GM19467 (cell line): ENCODE measurements around the gene FGF22.

Experiments
- ATAC-seq: cut with Tn5 transposase; IDR thresholded peaks from one replicate; pipeline ENCODE4 v1.9.1; 2021; ENCODE audit warnings: mild to moderate bottlenecking, moderate library complexity; ENCODE audit not compliant: unreplicated experiment

Gene FGF22

DNA sequence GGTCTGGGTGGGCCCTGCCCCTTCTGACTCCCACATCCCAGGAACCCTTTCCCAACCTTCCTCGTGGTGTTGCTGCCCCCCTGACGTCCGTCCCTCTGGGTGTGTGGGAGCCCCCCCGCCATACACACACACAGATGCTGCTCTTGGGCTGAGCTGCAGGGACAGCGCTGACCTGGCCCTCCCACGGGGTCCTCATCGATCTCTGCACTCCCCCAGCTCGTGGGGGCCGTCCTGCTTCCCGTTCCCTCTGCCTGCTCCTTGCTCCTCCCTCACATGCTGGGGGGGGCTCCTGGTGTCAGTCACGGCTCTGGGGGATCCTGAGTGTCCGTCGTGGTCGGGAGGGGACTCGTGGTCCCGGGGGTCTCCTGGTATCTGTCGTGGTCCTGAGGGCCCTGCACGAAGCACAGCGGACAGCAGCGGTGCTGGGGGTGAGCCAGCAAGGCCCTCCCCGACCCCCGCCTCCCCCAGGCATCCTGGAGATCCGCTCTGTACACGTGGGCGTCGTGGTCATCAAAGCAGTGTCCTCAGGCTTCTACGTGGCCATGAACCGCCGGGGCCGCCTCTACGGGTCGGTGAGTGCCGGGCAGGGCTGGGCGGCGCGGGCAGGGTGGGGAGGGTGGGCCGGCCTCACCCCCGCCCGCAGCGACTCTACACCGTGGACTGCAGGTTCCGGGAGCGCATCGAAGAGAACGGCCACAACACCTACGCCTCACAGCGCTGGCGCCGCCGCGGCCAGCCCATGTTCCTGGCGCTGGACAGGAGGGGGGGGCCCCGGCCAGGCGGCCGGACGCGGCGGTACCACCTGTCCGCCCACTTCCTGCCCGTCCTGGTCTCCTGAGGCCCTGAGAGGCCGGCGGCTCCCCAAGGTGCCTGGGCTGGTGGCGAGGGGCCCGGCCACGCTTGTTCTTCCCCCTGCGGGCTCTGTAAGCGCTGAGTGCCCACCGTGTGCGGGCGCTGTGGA lies 3.4 kb downstream of the FGF22 start:
- ATAC-seq = no peak

DNA sequence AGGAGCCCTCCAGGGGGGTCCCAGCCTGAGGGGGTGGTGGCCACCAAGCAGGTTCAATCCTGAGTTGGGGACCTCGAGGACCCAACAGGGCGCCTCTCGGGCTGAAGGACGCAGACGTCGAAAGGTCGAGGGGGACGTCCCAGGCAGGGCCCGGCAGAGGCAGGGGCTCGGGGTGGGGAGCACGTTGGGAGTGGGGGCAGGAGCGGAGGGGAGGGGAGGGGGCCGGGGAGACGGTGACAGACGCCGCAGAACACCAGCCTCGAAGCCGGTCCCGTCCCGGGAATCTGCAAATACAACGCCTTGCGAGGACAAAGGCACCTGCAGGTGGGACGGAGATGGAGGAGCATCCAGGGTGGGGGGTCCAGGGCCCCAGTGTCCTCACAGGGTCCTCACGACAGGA lies 4.1 kb downstream of the FGF22 start:
- no peak for ATAC-seq

DNA sequence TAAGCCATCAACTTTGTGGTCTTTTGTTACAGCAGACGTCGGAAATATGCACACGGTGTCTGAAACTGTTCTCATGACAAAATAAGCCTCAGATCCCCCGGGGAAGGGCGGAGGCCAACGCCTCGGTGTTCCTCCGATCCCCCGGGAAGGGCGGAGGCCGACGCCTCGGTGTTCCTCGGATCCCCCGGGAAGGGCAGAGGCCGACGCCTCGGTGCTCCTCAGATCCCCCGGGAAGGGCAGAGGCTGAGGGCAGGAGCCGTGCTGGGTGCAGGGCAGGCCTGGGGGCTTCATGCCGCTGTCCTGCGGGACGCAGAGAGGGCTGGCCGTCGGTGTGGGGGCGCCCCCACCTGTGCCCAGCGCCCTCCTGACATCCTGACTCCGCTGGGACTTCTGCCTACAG lies 4.7 kb downstream of the FGF22 start:
- ATAC-seq = no peak

DNA sequence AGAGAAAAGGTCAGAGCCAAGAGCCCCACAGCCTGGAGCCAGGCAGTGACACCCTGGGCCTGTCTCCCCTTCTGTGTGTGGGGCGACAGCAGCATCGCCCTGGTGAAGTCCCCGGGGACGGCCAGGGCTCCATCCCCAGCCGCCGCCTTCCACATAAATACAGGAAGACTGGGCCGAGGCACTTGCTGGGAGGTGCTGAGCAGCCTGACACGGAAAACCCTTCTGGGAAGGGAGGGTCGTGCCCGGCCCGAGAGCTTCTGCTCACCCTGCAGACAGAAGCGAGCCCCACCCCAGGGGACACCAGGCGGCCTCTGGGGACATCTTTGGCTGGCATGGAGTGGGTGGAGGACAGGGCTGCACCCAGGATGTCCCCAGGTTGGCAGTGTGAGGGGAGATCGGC lies 5.1 kb downstream of the FGF22 start:
- ATAC-seq = no peak

DNA sequence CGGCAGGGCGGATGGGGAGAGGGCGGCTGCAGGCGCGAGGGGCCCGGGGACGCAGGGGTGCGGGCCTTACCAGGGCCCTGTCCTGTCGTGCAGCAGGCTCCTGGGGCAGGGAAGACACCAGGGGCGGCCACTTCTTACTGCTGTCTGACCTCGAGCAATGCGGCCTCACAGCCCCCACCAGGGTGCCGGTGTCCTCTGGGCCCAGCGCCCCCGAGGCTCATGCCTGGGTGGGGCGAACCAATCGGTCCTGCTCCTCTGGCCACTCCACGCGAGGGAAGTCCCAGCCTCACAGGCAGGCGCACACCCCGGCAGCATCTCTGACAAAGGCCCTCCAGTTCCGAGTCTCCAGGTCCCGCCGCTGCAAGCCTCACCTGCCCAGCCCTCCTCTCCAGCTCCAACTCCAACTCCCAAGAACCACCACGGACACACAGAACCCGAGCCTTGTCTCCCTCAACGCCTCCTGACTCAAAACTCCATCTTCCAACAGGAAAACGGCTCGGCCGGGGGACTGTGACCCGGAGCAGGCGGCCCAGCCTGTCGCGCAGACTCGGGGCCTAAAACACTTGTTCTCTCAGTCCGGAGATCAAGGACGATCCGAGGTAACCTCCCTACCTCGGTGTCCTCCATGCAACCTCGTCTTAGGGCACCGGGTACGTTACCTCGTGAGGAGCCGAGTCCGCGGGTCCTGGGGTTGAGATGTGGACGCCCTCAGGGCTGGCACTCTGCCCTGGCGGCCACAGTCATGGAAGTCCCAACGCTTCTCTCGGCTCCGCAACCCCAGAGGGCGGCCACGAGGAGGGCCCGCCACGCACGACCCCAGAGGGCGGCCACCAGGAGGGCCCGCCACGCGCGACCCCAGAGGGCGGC lies 6.5 kb downstream of the FGF22 start:
- ATAC-seq = no peak

DNA sequence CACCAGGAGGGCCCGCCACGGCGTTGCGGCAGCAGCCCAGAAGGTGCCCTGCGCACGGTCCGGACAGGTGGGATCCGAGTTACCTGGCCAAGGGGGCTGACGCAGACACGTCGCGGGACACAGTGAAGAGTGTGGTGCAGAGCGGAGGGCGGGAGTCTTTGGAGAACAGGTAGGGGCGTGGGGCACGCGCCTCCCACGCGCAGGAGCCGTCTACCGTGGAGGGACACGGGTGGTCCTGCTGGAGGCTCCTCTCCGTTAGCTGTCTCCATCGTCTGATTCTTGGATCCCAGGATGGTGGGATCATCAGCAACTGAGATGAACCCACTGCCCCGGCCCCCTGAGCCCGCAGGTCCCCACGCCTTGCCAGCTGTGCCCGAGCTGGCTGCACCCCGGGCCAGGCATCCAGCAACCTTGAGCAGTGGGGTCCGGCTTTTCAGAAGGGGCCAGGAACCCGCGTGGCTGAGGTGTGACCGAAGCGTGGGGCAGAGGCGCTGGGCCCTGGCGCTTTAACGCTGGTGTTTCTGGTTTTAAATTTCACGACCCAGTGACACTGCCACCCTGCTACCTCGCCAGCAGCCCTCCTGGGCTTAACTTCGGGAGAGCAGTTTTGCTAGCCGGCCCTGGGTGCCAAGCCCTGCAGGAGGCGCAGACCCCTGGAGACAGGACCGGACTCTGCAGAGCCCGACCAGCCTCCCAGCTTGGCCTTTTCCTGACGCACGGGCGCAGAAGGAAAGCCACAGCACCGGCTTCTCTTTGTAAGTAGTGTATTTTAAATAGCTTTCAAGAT lies 7.3 kb downstream of the FGF22 start:
- ATAC-seq = no peak

DNA sequence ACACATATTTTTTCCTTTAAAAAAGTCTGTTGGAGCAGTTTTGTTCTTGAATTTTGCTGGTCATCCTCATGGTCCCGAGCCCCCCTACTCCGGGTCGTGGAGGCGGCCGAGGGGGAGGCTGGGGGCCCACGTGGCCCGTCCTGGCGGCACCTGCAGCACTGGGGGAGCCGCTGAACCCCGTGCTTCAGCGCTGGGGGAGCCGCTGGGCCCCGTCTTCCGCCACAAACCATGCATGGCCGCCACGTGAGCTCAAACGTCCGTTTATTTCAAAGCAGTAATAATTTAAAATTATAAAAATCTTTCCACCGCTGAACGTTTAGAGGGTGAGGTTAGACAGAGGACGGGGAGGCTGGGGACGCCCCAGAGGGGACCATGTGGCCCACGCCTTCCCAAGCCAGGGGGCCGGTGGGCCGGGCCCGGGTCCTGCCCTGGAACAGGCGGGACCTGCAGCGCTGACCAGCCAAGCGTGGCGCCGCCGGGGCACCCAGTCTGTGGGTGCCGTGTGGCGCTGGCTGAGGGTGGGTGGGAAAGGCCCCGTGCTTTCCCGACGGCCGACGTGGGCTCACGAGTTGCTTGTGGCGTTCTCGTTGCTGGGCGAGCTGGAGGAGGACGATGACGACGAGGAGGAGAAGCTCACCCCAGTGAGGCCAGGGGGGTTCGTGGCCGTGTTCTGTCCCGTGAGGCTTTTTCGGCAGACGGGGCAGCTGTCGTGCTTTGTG lies 8.0 kb downstream of the FGF22 start:
- ATAC-seq = no peak

DNA sequence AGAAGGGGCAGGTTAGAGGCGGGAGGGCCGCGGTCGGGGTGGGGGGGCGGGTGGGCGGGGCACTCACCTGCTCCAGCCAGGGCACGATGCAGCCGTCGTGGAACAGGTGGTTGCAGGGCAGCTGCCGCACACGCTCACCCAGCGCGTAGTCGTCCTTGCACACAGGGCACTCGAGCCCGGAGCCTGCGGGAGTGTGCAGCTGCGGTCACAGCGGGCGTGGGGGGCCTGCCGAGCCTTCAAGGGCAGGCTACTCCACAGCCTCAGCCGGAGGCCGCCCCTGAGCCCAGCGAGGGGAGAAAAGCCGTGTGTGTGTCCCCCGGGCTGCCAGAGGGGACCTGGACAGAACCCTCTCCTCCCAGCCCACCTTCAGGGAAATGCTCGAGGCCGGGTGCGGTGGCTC lies 8.6 kb downstream of the FGF22 start:
- no peak for ATAC-seq

DNA sequence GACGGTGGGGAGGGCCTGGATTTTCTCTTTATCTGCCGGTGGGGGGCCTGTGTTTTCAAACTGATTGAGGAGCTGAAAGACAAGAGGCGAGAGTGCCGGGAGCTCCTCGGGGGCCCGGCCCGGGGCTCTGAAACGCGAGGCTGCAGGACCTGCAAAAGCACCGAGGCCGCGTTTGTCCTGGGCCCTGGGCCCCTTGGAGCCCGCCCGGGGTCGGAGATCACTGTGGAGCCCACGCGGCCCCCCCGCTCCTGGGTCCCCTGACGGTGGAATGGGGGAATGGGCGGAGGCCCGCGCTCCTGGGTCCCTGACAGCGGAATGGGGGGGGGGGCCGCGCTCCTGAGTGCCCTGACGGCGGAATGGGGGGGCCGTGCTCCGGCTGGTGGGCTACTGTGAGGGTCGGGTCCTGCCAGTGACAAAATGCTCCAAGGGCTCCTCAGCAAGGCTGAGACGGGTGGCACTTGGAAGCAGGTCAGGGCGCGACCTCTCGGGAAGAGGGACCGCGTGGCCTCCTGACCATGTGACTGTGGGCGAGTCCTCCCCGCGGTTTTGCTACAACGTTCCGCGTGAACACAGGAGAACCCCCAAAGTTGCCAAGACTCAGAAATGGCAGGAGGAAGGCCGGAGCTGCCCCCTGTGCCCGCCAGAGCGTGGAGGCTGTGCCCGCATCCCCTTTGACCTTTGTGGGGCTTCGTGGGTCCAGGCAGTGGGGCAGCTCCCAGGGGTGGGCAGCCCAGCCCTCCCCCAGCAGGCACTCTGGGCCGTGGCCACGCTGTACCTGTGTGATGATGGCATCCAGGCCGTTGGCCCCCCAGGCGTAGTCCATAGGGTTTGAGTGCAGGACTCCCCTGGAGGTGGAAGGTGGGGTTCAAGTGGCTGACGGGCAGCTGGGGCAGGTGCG lies 9.5 kb downstream of the FGF22 start:
- ATAC-seq = no peak

DNA sequence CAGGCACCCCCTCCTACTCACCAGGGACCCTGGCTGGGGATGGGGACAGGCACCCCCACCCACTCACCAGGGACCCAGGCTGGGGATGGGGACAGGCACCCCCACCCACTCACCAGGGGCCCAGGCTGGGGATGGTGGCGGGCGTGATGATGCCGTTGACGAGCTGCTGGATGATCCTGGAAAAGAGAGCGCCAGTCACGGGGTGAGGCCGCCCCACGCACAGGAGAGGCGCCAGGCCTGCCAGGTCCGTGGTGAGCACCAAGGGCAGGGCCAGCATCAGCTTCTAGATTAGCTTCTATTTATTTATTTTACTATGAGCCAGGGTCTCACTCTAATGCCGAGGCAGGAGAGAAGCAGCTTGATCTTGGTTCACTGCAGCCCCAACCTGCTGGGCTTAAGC lies 10.4 kb downstream of the FGF22 start:
- no peak for ATAC-seq

DNA sequence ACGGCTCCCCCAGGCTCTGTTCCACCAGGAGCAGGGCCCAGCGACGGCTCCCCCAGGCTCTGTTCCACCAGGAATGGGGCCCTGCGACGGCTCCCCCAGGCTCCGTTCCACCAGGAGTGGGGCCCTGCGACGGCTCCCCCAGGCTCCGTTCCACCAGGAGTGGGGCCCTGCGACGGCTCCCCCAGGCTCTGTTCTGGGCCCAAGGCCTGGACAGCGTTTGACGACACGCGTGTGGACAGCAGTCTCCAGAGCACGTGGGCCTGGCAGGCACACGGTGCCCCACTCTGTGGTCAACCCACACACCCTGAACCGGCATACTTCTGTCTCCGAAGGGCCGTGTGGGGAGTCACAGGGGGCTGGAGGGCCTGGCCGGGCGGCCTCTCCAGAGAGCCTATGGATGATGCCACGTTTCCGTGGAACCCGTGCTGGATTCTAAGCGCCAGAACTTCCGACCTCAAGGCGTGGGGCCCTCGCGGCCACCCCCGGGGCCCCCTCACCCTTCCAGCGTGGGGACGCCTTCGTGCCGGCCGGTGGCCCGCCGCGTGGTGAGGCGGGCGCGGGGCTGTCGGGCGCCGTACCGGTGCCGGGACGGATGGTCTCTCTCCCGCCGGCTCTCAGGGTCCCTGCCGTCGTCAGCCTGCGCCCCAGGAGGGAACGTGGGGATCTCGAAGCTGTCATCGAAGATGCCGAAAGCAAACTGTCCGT lies 11.6 kb downstream of the FGF22 start:
- no peak for ATAC-seq

DNA sequence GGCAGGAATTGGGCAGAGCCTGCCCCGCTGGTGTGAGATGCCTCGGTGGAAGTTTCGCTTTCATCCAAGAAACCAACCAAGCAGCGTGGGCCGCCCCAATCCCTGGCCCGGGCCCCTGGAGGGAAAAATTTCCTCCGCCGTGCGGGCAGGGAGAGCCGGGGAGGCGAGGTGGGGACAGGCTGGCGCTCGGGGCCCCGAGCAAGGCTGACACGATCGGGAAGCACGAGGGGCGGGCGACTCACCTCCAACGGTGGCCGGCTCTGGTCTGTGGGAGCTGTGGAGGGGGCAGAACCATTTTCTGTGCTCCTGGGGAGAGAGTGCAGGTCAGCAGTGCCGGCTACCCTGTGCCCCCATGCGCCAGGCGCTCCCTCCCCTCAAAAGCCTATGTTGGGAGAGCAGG lies 12.3 kb downstream of the FGF22 start:
- no peak for ATAC-seq

DNA sequence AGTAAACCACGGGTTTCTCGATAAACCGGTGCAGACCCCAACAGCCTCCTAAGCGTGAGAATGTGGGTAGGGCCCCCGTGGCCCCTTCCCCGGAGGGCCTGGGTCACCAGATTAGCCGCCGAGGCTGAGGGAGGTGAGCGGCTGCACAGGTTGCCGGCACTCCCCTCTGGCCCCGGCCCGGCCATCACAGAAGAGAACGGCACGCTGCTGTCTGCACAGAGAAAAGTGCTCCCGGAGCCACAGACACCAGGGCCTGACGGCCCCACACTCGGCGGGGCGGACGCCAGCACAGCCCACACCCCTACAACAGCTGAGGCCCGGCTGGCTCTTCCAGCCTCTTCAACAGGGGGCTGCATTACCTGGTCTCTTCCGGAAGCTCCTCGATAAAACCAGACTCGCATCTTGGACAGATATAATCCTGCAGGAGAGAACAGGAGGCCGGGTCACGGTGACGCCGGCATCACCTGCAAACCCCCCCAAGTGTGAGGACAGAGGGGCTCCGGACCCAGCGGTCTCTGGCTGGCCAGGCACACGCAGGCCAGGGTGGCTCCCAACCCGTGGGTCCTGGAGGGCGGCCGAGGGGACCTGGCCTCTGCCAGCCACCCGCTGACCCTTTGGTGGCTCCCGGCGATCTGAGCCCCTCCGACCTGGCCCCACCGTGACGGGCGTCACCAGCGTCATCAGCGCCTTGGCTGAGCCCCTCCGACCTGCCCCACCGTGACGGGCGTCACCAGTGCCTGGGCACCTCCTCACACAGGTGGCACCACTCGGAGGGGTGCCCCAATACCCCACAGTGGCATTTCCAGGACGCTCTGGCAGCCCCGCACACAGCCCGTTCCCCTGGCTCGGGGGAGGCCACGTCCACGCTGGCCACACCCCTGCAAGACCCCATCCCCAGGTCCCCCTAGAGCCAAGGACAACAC lies 13.0 kb downstream of the FGF22 start:
- ATAC-seq = no peak

DNA sequence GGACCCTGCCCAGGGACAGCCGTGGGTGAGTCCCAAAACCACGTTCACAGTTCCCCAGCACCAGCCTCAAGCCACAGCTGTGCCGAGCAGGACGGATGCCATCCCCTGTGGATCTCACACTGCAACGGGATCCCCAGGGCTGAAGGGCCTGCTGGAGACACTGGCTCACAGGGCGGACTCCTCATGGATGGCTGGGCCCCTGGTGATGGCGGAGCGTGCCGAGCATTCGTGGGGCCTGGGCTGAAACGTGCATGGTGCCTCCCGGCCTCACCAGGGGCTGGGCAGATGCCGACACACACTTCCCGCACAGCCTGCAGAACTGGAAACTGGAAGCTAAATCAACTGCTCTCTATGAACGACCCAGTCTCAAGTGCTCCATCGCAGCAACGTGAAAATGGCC lies 13.7 kb downstream of the FGF22 start:
- no peak for ATAC-seq

DNA sequence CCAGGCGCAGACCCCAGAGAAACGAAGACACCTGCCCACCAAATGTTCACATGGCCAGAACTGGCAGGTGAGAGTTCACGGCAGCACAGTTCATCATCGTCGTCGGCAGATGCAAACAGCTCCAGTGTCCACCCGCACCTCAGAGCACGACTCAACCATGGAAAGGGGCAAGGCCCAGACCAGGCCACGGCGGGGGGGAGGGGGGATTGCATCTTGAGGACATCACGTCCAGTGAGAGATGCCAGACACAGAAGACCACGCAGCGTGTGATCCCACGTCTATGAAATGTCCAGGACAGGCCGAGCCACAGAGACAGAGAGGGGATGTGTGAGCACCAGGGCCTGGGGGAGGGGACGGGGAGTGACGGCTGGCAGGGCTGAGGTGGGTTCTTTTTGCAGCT lies 16.0 kb downstream of the FGF22 start:
- no peak for ATAC-seq

DNA sequence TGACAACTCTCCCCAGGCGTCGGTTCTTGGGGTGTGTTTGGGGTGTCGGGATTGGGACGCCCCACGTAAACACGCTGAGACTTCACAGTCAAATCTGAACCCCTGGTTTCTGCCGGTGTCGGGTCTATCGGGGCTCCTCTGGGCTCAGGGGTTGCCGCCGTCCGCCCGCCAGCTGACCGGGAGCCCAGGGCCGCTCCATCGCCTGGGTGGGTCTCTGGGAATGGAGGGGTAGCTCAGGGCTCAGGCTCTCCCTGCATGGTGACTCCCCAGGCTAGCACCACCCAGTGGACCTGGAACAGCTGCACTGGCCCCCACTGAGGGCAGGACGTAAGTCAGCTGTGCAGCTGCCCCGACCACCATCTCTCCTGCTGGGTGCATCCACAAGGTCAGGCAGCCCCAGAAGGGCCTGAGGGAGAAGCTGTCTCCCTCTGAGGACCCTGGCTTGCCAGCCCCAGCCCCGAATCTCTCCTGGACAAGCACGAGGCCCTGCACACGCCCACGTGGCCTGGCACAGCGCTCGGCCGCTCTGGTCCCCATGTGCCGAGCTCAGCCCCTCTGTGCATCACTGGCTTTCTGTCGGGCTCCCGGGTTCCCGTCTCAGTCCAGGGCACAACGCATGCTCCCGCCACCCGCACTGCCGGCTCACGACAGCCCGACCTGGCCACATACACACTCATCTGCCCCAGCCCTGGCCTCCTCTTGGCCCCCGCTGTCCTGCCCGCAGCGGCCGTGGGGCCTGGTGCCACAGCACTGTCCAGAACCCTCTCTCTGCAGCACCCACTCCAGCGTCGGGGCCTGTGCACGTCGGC lies 17.3 kb downstream of the FGF22 start:
- no peak for ATAC-seq

DNA sequence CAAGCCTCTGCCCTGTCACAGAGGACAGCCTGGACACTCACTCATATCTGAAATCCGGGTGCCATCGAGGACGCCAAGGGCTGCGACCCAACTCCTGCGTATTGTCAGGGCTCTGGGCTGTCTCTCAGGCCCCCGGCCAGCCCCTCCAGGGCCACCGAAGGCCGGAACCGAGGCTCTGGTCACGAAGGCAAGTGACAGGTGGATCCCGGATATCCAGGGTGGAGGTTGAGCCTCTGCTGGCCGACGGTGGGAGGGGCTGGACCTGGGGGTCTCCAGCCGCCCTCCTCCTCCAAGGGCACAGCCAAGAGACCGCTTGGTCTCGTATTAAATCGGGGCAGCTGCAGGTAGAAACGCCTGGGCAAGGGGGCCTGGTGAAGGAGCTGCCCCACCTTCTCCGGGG lies 17.9 kb downstream of the FGF22 start:
- no peak for ATAC-seq
